Measurements from ENCODE around the gene VTI1B. TPM values are rescaled to one million over a fixed set of nuclear protein-coding genes. Genes with fewer than 3 reads are reported as not detected.

The VTI1B gene
- total RNA-seq, 4 donors from 2014 or later: 39.0 to 333 (median 48.6) TPM

DNA sequence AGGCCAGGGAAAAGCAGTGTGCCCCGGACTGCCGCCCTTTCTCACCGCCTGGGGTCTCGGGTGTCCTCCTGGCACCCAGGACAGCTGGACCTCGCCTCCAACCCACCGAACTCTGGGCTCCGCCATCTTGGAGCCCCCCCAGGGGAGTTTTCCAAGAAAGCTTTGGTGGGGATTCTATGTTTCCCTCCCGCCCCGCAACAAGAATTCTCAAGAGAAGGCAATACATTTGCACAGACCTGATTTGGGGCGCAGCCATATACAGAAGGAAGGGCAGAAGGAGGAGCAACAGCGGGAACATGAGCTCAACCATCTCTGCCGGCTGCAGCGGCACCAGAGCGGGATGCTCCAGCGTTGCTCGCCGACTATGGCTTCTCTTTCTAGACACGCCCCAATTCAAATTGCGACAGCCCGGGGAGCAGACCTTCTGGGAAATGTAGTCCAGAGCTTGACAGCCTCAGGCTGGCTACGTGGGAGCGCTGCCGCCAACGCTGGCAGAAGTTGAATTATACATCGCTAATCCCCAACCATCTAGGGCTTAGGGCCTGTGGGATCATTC lies 21.0 kb upstream of the VTI1B start, which contains the start of gene RDH11:
Gene RDH11, minus strand, starts transcription at position 371 of the 556 bp plus-strand sequence. Its CDS starts 61 bp downstream, at position 310.
- H3K4me1 ChIP-seq: peaks cover 0 to 3% of the 10 kb centered on the region in 2 donors
- H3K9me3 ChIP-seq: no peaks in the 10 kb centered on the region
- no peaks in the 10 kb centered on the region for H3K27me3 ChIP-seq
- peak; percentile 80 to 86 for DNase-seq
- peak within 1 kb of the TSS; percentile 70 to 79 for H3K27ac ChIP-seq
- intact Hi-C loops (cut with DNase I; ENCODE audit: low total_unique reads): no loop called here
- H3K4me3 ChIP-seq: peak within 1 kb of the TSS; percentile 69 to 86
- TF ChIP-seq, protein P1, sequence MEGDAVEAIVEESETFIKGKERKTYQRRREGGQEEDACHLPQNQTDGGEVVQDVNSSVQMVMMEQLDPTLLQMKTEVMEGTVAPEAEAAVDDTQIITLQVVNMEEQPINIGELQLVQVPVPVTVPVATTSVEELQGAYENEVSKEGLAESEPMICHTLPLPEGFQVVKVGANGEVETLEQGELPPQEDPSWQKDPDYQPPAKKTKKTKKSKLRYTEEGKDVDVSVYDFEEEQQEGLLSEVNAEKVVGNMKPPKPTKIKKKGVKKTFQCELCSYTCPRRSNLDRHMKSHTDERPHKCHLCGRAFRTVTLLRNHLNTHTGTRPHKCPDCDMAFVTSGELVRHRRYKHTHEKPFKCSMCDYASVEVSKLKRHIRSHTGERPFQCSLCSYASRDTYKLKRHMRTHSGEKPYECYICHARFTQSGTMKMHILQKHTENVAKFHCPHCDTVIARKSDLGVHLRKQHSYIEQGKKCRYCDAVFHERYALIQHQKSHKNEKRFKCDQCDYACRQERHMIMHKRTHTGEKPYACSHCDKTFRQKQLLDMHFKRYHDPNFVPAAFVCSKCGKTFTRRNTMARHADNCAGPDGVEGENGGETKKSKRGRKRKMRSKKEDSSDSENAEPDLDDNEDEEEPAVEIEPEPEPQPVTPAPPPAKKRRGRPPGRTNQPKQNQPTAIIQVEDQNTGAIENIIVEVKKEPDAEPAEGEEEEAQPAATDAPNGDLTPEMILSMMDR (IDR thresholded peaks at IDR 0.05): no peak
- TF ChIP-seq POLR2A (IDR thresholded peaks at IDR 0.05): peak; percentile 73 to 81
- H3K36me3 ChIP-seq: no peaks in the 10 kb centered on the region

DNA sequence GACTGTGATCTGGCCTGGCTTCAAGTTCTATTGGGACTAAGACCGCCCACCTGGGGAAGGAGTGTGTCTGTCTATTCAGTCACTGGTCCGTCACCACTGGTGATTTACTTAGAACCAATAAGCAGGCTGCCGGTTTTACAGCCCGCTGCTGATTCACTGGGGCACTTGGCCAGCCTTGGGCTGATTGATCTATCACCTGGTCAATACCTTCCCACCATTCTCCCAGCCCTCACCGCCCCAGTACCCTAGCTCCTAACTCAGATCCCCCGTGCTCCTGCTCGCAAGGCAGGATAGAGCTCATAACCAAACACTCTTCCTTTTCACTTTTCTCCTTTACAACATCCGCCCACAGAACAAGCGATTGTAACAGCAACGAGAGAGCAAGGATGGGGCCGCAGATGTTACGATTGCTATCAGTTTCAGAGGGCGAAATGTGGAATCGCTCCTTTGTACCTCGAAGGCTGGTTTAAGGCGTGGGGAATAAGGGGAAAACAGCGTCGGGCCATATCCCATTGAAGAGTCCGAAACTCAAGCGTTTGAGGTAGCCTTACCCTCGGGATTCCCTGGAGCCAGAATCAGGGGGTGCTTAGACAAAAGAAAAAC lies 20.5 kb upstream of the VTI1B start:
- H3K27ac ChIP-seq: peak overlapping the region; percentile 70 to 79
- H3K4me3 ChIP-seq: peak overlapping the region; percentile 69 to 86
- peaks cover 0 to 3% of the 10 kb centered on the region in 2 donors for H3K4me1 ChIP-seq
- no peaks in the 10 kb centered on the region for H3K9me3 ChIP-seq
- H3K27me3 ChIP-seq: no peaks in the 10 kb centered on the region
- no peak for TF ChIP-seq POLR2A (IDR thresholded peaks at IDR 0.05)
- TF ChIP-seq, protein P1 (IDR thresholded peaks at IDR 0.05): no peak
- H3K36me3 ChIP-seq: no peaks in the 10 kb centered on the region
- intact Hi-C loops (cut with DNase I; ENCODE audit: low total_unique reads): no loop called here
- peak in 1 of 2 donors; percentile 41 for DNase-seq

DNA sequence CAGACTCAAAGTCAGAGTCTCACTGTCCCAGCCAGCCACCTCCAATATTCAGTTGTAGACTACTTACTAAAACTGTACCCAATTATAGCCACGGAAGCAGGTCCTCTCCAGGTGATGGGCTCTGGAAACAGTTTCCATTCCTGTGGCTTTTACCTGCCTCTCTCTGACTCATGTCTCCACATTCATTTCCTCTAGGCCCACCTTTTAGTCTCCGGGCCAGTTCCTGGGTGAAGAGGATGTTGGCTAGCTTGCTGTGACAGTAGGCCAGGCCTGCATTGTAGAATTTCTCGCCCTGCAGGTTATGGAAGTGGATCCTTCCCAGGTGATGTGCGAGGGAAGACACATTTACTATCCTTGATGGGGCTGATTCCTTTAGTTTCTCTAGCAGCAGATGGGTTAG lies 15.6 kb upstream of the VTI1B start:
- H3K4me3 ChIP-seq: no peak overlapping the region
- H3K36me3 ChIP-seq: no peaks in the 10 kb centered on the region
- intact Hi-C loops (cut with DNase I; ENCODE audit: low total_unique reads): no loop called here
- no peaks in the 10 kb centered on the region for H3K9me3 ChIP-seq
- DNase-seq: no peak
- peaks cover 0 to 3% of the 10 kb centered on the region in 2 donors for H3K4me1 ChIP-seq
- no peak for TF ChIP-seq POLR2A (IDR thresholded peaks at IDR 0.05)
- TF ChIP-seq, protein P1 (IDR thresholded peaks at IDR 0.05): no peak
- H3K27me3 ChIP-seq: no peaks in the 10 kb centered on the region
- H3K27ac ChIP-seq: no peak overlapping the region

DNA sequence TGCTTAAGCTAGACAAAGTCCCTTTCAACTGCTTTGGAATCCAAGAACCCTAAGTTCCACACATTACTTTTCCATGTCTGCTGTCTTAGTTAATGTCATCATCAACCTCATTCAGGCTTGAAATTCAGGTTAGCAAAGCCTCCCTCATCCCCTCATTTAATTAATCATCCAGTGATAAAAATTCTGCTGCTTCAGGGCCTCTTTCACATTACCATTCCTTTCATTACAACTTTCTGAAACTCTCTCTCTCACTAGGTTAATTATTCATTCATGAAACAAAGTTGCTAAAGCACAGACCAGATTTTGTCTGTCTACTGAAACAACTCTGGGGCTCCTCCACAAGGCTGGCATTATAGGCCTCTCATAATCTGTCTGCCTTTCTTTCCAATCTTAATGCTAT lies 9.4 kb upstream of the VTI1B start:
- Histone ChIP-seq H3K4me1 (no peaks in the 10 kb centered on the region), H3K36me3 (no peaks in the 10 kb centered on the region), H3K27me3 (no peaks in the 10 kb centered on the region), H3K9me3 (no peaks in the 10 kb centered on the region), H3K4me3 (no peak overlapping the region), H3K27ac (no peak overlapping the region)
- no peak for TF ChIP-seq POLR2A (IDR thresholded peaks at IDR 0.05)
- TF ChIP-seq, protein P1 (IDR thresholded peaks at IDR 0.05): no peak
- DNase-seq: no peak
- intact Hi-C loops (cut with DNase I; ENCODE audit: low total_unique reads): no loop called here

DNA sequence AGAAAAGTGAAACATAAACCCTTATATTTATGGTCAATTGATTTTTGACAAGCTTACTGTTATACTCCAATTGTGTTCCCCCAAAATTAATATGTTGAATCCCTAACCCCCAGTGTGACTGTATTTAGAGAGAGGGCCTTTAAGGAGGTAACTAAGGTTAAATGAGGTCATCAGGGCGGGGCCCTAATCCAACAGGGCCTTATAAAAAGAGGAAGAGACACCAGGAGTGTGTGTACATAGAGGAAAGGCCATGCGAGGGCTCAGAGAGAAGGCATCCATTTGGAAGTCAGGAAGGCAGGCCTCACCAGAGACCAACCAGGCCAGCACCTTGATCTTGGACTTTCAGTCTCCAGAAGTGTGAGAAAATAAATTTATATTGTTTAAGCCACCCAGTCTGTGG lies 6.5 kb upstream of the VTI1B start:
- TF ChIP-seq, protein P1 (IDR thresholded peaks at IDR 0.05): no peak
- no peak for TF ChIP-seq POLR2A (IDR thresholded peaks at IDR 0.05)
- no peak for DNase-seq
- Histone ChIP-seq H3K4me3 (no peak overlapping the region), H3K9me3 (no peaks in the 10 kb centered on the region), H3K27me3 (no peaks in the 10 kb centered on the region), H3K4me1 (no peaks in the 10 kb centered on the region), H3K36me3 (no peaks in the 10 kb centered on the region), H3K27ac (no peak overlapping the region)
- intact Hi-C loops (cut with DNase I; ENCODE audit: low total_unique reads): no loop called here

Measured in uterus (tissue), 4 donors.